ENCODE results near the gene AKT1. TPM values are rescaled to one million over a fixed set of nuclear protein-coding genes. Genes with fewer than 3 reads are reported as not detected.
"Not testable (repeated sequence)": the region's sequence is repeated elsewhere in the genome, so short reads cannot be mapped to it uniquely, and the experiment has no call there.

Gene AKT1
- total RNA-seq, 1 donor from 2014 or later = 140 TPM

DNA sequence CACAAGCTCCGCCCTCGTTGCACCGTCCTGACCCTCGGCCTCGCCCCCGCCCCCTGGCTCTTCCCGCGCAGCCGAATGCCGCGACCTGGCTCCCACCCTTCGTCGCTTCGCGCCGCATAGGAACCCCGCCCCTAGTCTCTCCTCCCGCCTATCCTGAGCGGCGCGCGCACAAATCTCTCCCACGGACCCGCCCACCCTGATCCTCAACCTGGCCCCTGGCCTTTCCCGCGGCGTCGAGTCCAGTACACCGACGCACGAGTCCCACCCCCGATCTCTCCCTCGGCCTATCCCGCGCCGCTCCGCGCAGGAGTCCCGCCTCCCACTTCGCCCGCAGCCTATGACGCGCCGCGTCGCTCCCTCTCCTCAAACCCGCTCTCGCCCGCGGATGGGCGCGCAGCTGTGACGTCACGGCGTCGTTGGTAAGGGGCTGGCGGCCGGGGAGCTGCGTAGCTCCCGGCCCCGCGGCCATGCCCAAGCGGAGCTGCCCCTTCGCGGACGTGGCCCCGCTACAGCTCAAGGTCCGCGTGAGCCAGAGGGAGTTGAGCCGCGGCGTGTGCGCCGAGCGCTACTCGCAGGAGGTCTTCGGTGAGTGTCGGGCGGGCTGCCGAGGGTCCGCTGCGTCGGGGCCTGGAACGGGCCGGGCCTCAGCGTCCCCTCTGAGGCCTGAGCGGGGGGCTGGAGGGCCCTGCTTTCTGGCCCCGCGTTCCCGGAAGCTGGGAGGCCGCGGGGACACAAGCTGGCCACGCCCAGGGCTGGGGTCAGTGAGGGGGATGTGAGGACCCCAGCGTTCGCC, 42.6 kb downstream of the AKT1 start, which contains the start of gene SIVA1:
Gene SIVA1, plus strand, starts transcription at position 413 of the 793 bp plus-strand sequence. Its CDS starts 55 bp downstream, at position 468.
- Mint-ChIP-seq H3K27ac (peak within 1 kb of the TSS; percentile 90), H3K36me3 (ENCODE audit: low read depth) (peaks cover 9% of the 10 kb centered on the region), H3K9me3 (no peaks in the 10 kb centered on the region), H3K4me1 (ENCODE audit: low read depth) (peaks cover 21% of the 10 kb centered on the region), H3K27me3 (ENCODE audit: insufficient read depth) (peaks cover 2% of the 10 kb centered on the region), H3K4me3 (peak within 1 kb of the TSS; percentile 92)
- DNase-seq (ENCODE audit: low spot score) = peak; percentile 100
- intact Hi-C loops (cut with micrococcal nuclease) = loop anchor here (1.0 to 2.0 kb wide), 10 partner anchors 15 to 737 kb away; partner anchors contain the start of genes ADSS1, BRF1, CDCA4 and CLBA1

DNA sequence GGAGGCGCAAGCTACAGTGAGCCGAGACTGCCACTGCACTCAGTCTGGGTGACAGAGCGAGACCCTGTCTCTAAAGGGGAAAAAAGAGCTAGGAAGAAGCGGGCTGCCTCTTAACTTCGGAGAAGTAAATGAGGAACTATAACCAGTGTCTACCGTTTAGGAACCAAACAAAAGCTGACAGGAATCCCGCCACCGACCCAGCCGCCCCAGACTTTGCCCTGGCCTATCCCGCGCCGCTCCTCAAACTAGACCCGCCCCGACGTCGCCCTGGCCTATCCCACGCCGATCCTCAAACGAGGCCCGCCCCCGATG, 43.2 kb downstream of the AKT1 start:
- DNase-seq (ENCODE audit: low spot score) = no peak
- Mint-ChIP-seq H3K9me3 (no peaks in the 10 kb centered on the region), H3K36me3 (ENCODE audit: low read depth) (peaks cover 8% of the 10 kb centered on the region)

DNA sequence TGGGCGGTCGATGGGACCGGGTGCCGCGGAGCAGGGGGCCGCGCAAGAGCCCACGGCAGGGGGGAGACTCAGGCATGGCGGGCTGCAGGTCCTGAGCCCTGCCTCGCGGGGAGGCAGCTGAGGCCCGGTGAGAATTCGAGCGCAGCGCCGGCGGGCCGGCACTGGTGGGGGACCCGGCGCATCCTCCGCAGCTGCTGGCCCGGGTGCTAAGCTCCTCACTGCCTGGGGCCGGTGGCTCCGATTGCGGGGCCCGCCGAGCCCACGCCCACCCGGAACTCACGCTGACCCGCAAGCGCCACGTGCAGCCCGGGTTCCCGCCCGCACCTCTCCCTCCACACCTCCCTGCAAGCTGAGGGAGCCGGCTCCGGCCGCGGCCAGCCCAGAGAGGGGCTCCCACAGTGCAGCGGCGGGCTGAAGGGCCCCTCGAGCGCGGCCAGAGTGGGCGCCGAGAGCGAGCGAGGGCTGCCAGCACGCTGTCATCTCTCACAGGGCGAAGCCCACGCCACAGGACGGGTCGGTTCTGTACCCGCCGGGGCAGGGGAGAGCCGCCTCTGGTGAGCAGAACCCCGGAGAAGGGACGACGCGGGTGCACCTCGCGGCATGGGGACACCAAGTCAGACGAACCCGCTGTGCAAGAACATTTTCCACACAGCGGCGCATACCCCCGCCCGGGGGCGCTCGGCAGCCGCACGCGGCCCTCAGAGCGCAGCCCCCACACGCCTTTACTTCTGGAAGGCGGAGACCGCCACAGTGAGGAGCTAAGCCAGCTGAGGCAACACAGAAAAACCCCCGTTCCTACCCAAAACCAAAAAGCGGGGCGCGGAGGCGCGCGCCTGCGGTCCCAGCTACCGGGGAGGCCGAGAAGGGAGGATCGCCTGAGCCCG, 43.8 kb downstream of the AKT1 start:
- Mint-ChIP-seq H3K4me3 (peak overlapping the region; percentile 91), H3K4me1 (ENCODE audit: low read depth) (peaks cover 18% of the 10 kb centered on the region), H3K36me3 (ENCODE audit: low read depth) (peaks cover 6% of the 10 kb centered on the region), H3K27me3 (ENCODE audit: insufficient read depth) (peaks cover 2% of the 10 kb centered on the region), H3K27ac (no peak overlapping the region), H3K9me3 (no peaks in the 10 kb centered on the region)
- DNase-seq (ENCODE audit: low spot score) = no peak
- intact Hi-C loops (cut with micrococcal nuclease) = loop anchor here (1.0 to 2.0 kb wide), 10 partner anchors 17 to 739 kb away; partner anchors contain the start of genes ADSS1, BRF1, CDCA4 and CLBA1

More for the DNA sequence above, 43.2 kb downstream of the AKT1 start:
- H3K27me3 Mint-ChIP-seq (ENCODE audit: insufficient read depth) = peaks cover 2% of the 10 kb centered on the region
- intact Hi-C loops (cut with micrococcal nuclease) = loop anchor here (1.0 to 2.0 kb wide), 10 partner anchors 16 to 738 kb away; partner anchors contain the start of genes ADSS1, BRF1, CDCA4 and CLBA1
- peak overlapping the region; percentile 90 for H3K27ac Mint-ChIP-seq
- peaks cover 21% of the 10 kb centered on the region for H3K4me1 Mint-ChIP-seq (ENCODE audit: low read depth)
- H3K4me3 Mint-ChIP-seq = peak overlapping the region; percentile 91

DNA sequence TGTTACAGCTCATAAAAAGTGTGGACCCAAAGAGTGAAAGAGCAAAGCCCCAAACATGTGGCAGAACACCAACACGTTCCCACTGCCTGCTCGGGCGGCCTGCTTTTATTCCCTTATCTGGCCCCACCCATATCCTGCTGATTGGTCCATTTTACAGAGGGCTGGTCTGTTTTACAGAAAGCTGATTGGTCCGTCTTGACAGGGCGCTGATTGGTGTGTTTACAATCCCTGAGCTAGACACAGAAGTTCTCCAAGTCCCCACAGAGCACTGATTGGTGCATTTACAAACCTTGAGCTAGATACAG, 44.8 kb downstream of the AKT1 start:
- H3K36me3 Mint-ChIP-seq (ENCODE audit: low read depth); intact Hi-C loops (cut with micrococcal nuclease); H3K9me3 Mint-ChIP-seq; H3K27ac Mint-ChIP-seq; H3K27me3 Mint-ChIP-seq (ENCODE audit: insufficient read depth); DNase-seq (ENCODE audit: low spot score): not testable (repeated sequence)
- H3K4me3 Mint-ChIP-seq = peak overlapping the region; percentile 47
- peaks cover 18% of the 10 kb centered on the region for H3K4me1 Mint-ChIP-seq (ENCODE audit: low read depth)

DNA sequence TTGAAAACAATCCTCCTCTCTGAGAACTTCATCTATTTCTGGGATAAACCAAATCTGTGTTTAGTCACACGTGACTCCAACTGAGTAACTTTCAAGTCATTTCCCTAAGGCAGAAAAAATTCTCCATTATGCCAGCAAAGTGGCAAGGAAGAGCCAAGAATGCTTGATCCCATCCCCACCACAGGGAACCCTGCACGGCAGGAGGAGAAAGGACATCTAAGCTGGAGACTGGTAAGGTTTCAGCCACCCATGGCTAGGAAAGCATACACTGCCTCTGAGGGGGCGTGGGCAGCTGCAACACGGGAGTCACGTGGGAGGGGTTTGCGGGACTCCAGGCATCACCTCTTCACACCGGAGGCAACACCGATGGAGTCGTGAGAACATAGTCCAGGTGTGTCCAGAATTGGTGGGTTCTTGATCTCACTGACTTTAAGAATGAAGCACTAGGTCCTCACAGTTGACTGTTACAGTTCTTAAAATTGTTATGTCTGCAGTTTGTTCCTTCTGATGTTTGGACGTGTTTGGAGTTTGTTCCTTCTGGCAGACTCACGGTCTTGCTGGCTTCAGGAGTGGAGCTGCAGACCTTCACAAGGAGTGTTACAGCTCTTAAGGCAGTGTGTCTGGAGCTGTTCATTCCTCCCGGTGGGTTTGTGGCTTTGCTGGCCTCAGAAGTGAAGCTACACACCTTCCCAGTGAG, 45.3 kb downstream of the AKT1 start:
- intact Hi-C loops (cut with micrococcal nuclease) = no loop called here
- H3K9me3 Mint-ChIP-seq = no peaks in the 10 kb centered on the region
- no peak overlapping the region for H3K4me3 Mint-ChIP-seq
- no peak for DNase-seq (ENCODE audit: low spot score)
- H3K27me3 Mint-ChIP-seq (ENCODE audit: insufficient read depth) = peaks cover 2% of the 10 kb centered on the region
- H3K4me1 Mint-ChIP-seq (ENCODE audit: low read depth) = peaks cover 17% of the 10 kb centered on the region
- no peak overlapping the region for H3K27ac Mint-ChIP-seq
- peaks cover 3% of the 10 kb centered on the region for H3K36me3 Mint-ChIP-seq (ENCODE audit: low read depth)

DNA sequence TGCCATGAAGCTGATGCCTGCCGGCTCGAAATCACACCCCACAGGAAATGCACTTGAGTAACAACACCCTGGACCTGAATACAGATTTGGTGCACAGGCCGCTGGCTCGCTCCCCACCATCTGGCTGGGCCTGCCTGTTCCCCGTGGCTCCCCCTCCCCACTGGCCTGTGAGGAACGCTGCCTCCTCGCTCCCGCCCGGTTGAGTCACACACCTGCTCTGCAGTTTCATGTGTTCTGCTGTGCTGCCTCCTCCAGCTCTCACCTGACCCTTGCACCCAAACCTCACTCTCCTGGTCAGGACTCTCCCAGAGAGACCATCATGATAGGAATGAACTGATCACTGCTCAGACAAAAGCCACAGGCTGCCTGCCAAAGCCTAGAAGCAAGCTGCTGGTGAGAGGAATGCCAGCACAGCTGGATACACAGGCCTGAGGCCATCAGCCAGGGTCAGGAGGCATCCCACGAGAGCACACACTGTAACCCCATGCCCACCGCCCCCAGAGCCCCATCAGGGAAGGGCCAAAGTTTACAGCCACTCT, 46.4 kb downstream of the AKT1 start:
- Mint-ChIP-seq H3K9me3 (no peaks in the 10 kb centered on the region), H3K27me3 (ENCODE audit: insufficient read depth) (peaks cover 2% of the 10 kb centered on the region), H3K27ac (no peak overlapping the region), H3K4me3 (no peak overlapping the region), H3K4me1 (ENCODE audit: low read depth) (peaks cover 7% of the 10 kb centered on the region), H3K36me3 (ENCODE audit: low read depth) (peaks cover 3% of the 10 kb centered on the region)
- DNase-seq (ENCODE audit: low spot score) = no peak
- intact Hi-C loops (cut with micrococcal nuclease) = no loop called here

DNA sequence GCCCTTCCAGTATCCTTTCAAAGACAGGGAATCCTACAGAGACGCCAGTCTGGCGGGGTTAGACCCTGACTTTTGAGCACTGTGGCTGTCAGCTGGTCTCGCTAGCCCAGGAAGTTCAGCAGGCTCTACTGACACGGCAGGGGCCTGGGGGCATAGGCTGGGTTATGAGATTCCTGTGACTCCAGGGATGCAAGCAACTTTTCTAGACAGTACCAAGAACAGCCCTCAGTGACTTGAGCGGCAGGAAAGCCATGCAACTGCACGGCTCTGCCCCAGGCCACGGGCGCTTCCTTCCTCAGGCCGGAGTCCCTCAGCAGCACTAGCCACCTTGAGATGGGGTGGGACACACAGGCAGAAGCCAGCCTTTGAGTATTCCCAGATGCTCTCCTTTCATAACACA, 47.7 kb downstream of the AKT1 start:
- peaks cover 2% of the 10 kb centered on the region for H3K27me3 Mint-ChIP-seq (ENCODE audit: insufficient read depth)
- H3K9me3 Mint-ChIP-seq = no peaks in the 10 kb centered on the region
- H3K27ac Mint-ChIP-seq = no peak overlapping the region
- intact Hi-C loops (cut with micrococcal nuclease) = no loop called here
- H3K4me1 Mint-ChIP-seq (ENCODE audit: low read depth) = no peaks in the 10 kb centered on the region
- no peak for DNase-seq (ENCODE audit: low spot score)
- peaks cover under 1% of the 10 kb centered on the region for H3K36me3 Mint-ChIP-seq (ENCODE audit: low read depth)
- no peak overlapping the region for H3K4me3 Mint-ChIP-seq

DNA sequence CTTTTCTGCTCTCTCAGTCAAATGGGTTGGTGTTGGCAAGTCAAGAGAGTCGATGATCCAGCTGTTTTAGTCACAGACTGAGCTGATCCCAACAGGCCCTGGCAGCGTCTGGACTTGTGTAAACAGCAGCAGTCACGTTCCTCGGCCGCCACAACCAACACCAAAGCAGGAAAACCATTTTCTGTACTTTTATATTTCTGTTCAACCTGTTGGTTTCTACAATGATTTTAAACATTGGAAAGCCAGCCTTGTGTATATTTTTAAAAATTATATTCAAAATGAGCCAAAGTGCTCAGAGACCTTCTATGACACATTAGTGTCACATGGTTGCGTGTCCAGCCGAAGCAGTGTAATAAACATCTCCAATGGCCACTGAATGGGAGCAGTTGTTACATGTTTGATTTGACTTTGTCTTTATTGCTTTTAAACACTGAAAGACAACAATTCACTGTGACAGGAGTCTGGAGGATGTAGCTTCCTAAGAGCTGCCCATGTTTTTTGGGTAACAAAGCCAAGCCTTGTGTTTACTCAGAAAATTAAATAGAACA, 48.5 kb downstream of the AKT1 start:
- Mint-ChIP-seq H3K4me1 (ENCODE audit: low read depth) (no peaks in the 10 kb centered on the region), H3K4me3 (no peak overlapping the region), H3K36me3 (ENCODE audit: low read depth) (no peaks in the 10 kb centered on the region), H3K27me3 (ENCODE audit: insufficient read depth) (peaks cover 2% of the 10 kb centered on the region), H3K9me3 (no peaks in the 10 kb centered on the region), H3K27ac (no peak overlapping the region)
- intact Hi-C loops (cut with micrococcal nuclease) = no loop called here
- DNase-seq (ENCODE audit: low spot score) = no peak

DNA sequence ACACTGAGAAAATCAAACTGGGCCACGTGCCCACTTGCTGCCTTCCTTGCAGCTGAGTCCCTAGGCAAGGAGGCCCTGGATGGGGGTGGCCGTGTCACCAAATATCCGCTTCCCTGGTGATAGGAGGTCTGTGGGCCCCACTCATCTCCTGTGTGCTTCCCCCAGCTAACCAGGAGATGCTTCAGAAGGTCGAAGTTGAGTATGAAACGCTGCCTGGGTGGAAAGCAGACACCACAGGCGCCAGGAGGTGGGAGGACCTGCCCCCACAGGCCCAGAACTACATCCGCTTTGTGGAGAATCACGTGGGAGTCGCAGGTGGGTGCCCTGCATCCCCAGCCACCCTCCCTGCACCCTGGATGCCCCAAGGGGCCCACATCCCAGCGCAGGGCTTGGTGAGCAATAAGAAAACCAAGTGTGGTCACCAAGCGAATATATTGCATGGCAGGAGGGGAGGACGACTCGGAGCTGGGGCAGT, 49.4 kb downstream of the AKT1 start:
- H3K4me1 Mint-ChIP-seq (ENCODE audit: low read depth) = no peaks in the 10 kb centered on the region
- H3K4me3 Mint-ChIP-seq = no peak overlapping the region
- intact Hi-C loops (cut with micrococcal nuclease) = no loop called here
- no peak overlapping the region for H3K27ac Mint-ChIP-seq
- peaks cover 2% of the 10 kb centered on the region for H3K27me3 Mint-ChIP-seq (ENCODE audit: insufficient read depth)
- H3K9me3 Mint-ChIP-seq = no peaks in the 10 kb centered on the region
- no peaks in the 10 kb centered on the region for H3K36me3 Mint-ChIP-seq (ENCODE audit: low read depth)
- no peak for DNase-seq (ENCODE audit: low spot score)

DNA sequence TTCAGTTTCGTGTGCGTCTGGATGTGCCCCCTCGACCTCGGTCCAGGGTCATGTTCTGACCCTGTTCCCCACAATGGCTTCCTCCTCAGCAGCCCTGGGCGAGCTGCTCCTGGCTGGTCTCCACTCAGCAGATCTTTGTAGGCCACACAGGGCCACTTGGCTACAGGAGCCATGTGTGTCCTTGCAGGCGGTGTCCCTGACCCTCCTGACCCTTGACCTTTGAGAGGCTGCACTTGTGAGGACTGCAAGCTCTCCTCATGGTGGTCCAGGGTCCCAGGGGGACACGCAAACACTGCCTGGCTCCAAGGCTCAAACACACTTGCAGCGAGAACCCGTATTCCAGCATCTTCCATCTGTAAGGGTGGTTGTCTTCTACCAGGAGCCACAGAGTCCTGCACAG, 50.1 kb downstream of the AKT1 start:
- peaks cover 2% of the 10 kb centered on the region for H3K27me3 Mint-ChIP-seq (ENCODE audit: insufficient read depth)
- no peak for DNase-seq (ENCODE audit: low spot score)
- H3K27ac Mint-ChIP-seq = no peak overlapping the region
- intact Hi-C loops (cut with micrococcal nuclease) = no loop called here
- no peaks in the 10 kb centered on the region for H3K4me1 Mint-ChIP-seq (ENCODE audit: low read depth)
- no peak overlapping the region for H3K4me3 Mint-ChIP-seq
- no peaks in the 10 kb centered on the region for H3K36me3 Mint-ChIP-seq (ENCODE audit: low read depth)
- no peaks in the 10 kb centered on the region for H3K9me3 Mint-ChIP-seq

DNA sequence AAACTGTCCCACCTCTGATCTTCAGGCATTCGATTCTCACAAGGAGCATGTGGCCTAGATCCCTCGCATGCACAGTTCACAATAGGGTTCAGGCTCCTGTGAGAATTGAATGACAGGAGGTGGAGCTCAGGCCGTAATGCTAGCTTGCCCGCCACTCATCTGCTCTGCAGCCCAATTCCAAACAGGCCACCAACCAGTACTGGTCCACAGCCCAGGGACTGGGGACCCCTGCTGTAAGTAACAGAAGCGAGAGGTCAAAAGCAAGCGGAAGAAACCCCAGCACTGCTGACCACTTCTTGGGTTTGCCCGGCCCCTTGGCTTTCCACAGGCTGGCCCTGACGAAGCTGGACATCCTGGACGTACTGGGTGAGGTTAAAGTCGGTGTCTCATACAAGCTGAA, 51.1 kb downstream of the AKT1 start:
- Mint-ChIP-seq H3K4me3 (no peak overlapping the region), H3K27me3 (ENCODE audit: insufficient read depth) (no peaks in the 10 kb centered on the region), H3K27ac (no peak overlapping the region), H3K9me3 (no peaks in the 10 kb centered on the region), H3K36me3 (ENCODE audit: low read depth) (no peaks in the 10 kb centered on the region), H3K4me1 (ENCODE audit: low read depth) (no peaks in the 10 kb centered on the region)
- intact Hi-C loops (cut with micrococcal nuclease) = no loop called here
- no peak for DNase-seq (ENCODE audit: low spot score)

Data from activated T-helper 1 cell treated with anti-CD3 and anti-CD28 coated beads, Interleukin-12 subunit alpha, Interleukin-12 subunit beta, Interleukin-2, Interleukin-4 antibody, amounts not matched to agents 30 ng/mL and 10 ng/mL and 1 ng/mL, durations not matched to agents 14 hours and 24 hours and 36 hours (primary cell).